Measurements from ENCODE around the gene PRF1. TPM values are rescaled to one million over a fixed set of nuclear protein-coding genes. Genes with fewer than 3 reads are reported as not detected.
"Not testable (repeated sequence)": the region's sequence is repeated elsewhere in the genome, so short reads cannot be mapped to it uniquely, and the experiment has no call there.

The PRF1 gene
- 10 to 100 TPM; 16.5 to 18.0 TPM for total RNA-seq
- 16.7 to 22.5 reads per million in 2 donors for total RNA-seq

DNA sequence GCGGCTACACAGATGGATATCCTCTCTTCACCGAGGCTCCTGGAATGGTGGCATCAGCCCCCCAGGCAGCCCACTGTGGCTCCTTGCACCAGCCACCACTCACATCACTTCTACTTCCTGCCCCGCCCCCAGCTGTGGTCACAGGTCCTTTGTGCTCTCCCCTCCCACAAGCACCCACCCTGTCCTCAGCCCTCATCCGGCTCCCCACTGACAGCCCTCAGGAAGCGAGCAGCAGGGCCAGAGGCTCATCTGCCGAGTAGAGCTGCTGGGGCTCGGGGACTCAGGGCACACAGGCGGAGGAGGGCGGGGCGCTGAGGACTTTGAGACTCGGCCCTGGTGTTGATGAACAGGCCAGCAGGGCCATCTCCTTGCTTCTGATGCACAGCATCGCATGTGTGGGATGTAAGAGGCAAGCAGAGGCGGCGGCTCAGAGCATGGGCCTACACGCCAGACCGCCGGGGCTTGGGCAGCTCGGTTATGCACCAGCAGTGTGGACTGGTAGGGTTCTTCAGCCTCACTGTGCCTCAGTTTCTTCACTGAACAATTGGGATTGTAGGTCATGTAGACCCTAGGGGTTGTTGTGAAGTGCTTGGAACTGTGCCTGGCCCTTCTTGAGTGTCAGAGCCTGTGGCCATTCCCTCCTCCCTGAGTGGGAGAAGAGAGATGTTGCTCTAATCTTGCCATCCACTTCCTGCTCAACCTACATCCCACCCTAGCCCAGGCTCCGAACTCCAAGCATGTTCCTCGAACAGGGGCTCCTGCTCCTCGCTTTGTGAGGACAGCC, at the start of gene PRF1:
TSS of gene PRF1 (minus strand) at position 77 of the 784 bp plus-strand sequence. CDS start 1,839 bp downstream, outside the sequence.
- H3K9me3 ChIP-seq (ENCODE audit: control insufficient read depth, low read length, poor library complexity, severe bottlenecking) = no peaks in the 10 kb centered on the region
- DNase-seq (peak; percentile 30 to 33 (median 31)), ATAC-seq (peak; percentile 95)
- Mint-ChIP-seq H3K27ac (peak within 1 kb of the TSS; percentile 91), H3K36me3 (ENCODE audit: low read depth) (peaks cover 3% of the 10 kb centered on the region), H3K4me3 (peak within 1 kb of the TSS; percentile 96), H3K4me1 (peaks cover 27% of the 10 kb centered on the region), H3K27me3 (no peaks in the 10 kb centered on the region)

DNA sequence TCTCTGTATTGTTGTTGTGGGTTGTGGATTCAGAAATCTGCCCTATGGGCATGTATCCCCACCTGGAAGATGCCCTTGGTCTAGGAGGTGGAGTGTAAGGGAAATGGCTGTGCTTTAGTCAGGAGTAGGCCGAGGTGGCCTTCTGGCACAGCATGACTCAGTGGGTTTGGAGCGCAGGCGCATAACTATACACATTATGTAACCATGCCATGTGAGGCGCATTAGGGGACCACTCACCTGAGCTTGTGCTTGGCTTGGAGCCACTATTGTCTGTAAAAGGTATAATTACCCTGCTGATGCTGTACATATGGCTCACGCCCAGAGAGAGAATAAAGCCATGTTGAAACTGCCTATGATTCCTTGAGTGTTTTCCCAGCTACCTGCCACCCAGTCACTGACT, 49.1 kb upstream of the PRF1 start:
- ATAC-seq (no peak), DNase-seq (no peak)
- peaks cover 11% of the 10 kb centered on the region for H3K27me3 Mint-ChIP-seq
- H3K36me3 Mint-ChIP-seq (ENCODE audit: low read depth) = peaks cover 3% of the 10 kb centered on the region
- no peak overlapping the region for H3K27ac Mint-ChIP-seq
- H3K4me3 Mint-ChIP-seq = no peak overlapping the region
- no peaks in the 10 kb centered on the region for H3K4me1 Mint-ChIP-seq
- no peaks in the 10 kb centered on the region for H3K9me3 ChIP-seq (ENCODE audit: control insufficient read depth, low read length, poor library complexity, severe bottlenecking)

DNA sequence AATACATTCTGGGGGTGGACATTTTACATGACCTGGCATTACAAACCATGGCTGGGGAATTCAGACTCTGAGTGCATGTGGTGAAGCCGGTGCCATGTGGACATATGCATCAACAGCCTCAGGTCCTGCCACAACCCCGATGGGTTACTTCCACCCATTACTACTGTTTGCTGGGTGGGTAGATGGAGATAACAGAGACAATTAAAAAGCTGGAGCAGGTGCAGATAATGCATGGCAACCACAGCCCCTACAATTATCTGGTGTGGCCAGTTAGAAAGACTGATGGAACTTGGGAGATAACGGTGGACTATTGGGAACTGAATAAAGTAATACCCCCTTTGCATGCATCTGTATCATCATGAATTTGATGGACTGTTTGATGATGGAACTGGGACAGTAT, 48.2 kb upstream of the PRF1 start:
- no peaks in the 10 kb centered on the region for H3K9me3 ChIP-seq (ENCODE audit: control insufficient read depth, low read length, poor library complexity, severe bottlenecking)
- Mint-ChIP-seq H3K27me3 (peaks cover 1% of the 10 kb centered on the region), H3K4me1 (no peaks in the 10 kb centered on the region), H3K4me3 (no peak overlapping the region), H3K36me3 (ENCODE audit: low read depth) (peaks cover 3% of the 10 kb centered on the region), H3K27ac (no peak overlapping the region)
- ATAC-seq (no peak), DNase-seq (no peak)

DNA sequence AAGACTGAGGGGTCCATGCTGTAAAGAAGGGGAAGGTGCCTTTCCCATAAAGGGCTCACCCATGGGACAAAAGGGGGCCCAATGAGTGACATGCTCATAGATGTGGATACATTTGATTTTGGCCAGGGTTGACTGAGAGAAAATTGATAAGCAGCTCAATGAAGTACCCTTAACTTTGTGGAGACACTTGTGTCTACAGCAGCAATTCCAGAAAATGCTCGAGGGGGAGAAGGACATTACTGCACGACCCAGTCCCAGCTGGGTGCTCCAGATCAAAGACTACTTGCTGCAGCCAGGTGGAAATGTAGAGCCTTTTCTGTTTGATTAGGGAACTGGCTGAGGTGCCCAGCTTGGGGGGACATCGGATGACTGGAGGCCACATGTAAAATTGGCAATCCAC, 47.6 kb upstream of the PRF1 start:
- DNase-seq = no peak
- no peak for ATAC-seq
- no peaks in the 10 kb centered on the region for H3K4me1 Mint-ChIP-seq
- H3K27me3 Mint-ChIP-seq = no peaks in the 10 kb centered on the region
- no peak overlapping the region for H3K4me3 Mint-ChIP-seq
- H3K27ac Mint-ChIP-seq = no peak overlapping the region
- H3K36me3 Mint-ChIP-seq (ENCODE audit: low read depth) = peaks cover 3% of the 10 kb centered on the region
- no peaks in the 10 kb centered on the region for H3K9me3 ChIP-seq (ENCODE audit: control insufficient read depth, low read length, poor library complexity, severe bottlenecking)

DNA sequence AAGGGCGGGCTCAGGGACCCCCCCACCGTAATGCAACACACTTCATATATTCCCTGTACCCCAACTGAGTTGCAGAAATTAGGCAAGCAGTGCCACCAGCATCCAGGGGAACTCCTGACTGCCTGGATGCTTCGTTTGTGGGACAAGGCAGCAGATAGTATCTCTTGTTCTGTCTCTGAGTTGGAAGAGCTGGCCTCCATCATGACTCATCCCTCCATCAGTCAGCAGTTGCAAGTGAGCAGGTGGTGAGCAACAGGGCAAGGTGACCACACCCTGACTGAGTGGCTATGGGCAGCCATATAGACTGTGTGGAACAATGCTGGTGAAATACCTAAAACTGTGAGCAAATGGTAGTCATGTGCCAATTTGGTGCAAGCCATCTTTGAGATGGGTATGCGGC, 47.0 kb upstream of the PRF1 start:
- no peaks in the 10 kb centered on the region for H3K9me3 ChIP-seq (ENCODE audit: control insufficient read depth, low read length, poor library complexity, severe bottlenecking)
- no peak overlapping the region for H3K4me3 Mint-ChIP-seq
- DNase-seq = no peak
- no peak overlapping the region for H3K27ac Mint-ChIP-seq
- no peaks in the 10 kb centered on the region for H3K27me3 Mint-ChIP-seq
- peaks cover 3% of the 10 kb centered on the region for H3K36me3 Mint-ChIP-seq (ENCODE audit: low read depth)
- H3K4me1 Mint-ChIP-seq = no peaks in the 10 kb centered on the region
- no peak for ATAC-seq

DNA sequence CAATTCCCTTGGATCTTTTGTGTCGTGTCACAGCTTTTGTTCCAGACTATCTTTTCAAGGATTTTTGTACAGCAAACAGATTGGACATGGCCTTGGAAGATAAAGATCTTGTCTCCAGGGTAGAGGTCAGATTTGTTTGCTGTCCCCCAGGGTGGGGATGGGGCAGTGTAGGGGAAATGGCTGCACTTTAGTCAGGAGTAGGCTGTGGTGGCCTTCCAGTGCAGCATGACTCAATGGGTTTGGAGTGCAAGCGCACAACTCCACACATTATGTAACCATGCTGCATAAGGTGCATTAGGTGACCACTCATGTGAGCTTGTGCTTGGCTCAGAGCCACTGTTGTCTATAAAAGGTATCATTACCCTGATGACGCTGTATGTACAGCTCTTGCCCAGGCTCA, 45.9 kb upstream of the PRF1 start:
- Mint-ChIP-seq H3K27ac (no peak overlapping the region), H3K36me3 (ENCODE audit: low read depth) (peaks cover 6% of the 10 kb centered on the region), H3K4me1 (peaks cover 3% of the 10 kb centered on the region), H3K27me3 (peaks cover 8% of the 10 kb centered on the region), H3K4me3 (no peak overlapping the region)
- DNase-seq (no peak), ATAC-seq (no peak)
- no peaks in the 10 kb centered on the region for H3K9me3 ChIP-seq (ENCODE audit: control insufficient read depth, low read length, poor library complexity, severe bottlenecking)

DNA sequence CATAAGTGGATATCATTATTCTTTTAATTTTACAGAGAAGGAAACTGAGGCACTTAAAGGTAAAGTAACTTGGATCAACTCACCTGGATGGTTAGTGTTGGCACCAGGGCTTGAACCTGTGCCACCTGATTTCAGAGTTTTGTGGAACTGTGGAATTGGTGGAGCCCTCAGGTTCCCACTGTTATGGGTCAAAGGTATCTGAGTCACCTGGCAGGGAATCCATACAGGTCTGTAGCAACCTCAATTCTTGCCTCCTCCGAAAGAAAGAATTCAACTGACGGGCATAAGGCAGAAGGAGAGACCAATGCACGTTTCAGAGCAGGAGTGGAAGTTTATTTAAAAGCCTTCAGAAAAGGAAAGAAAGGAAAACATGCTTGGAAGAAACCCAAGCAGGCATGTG, 44.5 kb upstream of the PRF1 start:
- DNase-seq (no peak), ATAC-seq (no peak)
- Mint-ChIP-seq H3K36me3 (ENCODE audit: low read depth) (peaks cover 6% of the 10 kb centered on the region), H3K27me3 (peaks cover 14% of the 10 kb centered on the region), H3K4me3 (no peak overlapping the region), H3K4me1 (peaks cover 3% of the 10 kb centered on the region), H3K27ac (no peak overlapping the region)
- H3K9me3 ChIP-seq (ENCODE audit: control insufficient read depth, low read length, poor library complexity, severe bottlenecking) = no peaks in the 10 kb centered on the region

DNA sequence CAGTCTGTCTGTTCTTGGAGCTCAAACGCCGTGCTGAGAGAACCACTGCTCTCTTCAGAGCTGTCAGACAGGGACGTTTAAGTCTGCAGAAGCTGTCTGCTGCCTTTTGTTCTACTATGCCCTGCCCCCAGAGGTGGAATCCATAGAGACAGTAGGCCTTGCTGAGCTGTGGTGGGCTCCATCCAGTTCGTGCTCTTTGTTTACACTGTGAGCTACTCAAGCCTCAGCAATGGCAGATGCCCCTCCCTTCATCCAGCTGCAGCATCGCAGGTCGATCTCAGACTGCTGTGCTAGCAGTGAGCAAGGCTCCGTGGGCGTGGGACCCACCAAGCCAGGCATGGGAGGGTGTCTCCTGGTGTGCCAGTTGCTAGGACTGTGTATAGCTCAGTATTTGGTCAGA, 42.4 kb upstream of the PRF1 start:
- not testable (repeated sequence) for DNase-seq; H3K4me1 Mint-ChIP-seq; H3K4me3 Mint-ChIP-seq; ATAC-seq; H3K27ac Mint-ChIP-seq; H3K36me3 Mint-ChIP-seq (ENCODE audit: low read depth); H3K9me3 ChIP-seq (ENCODE audit: control insufficient read depth, low read length, poor library complexity, severe bottlenecking)
- H3K27me3 Mint-ChIP-seq = peaks cover 14% of the 10 kb centered on the region

DNA sequence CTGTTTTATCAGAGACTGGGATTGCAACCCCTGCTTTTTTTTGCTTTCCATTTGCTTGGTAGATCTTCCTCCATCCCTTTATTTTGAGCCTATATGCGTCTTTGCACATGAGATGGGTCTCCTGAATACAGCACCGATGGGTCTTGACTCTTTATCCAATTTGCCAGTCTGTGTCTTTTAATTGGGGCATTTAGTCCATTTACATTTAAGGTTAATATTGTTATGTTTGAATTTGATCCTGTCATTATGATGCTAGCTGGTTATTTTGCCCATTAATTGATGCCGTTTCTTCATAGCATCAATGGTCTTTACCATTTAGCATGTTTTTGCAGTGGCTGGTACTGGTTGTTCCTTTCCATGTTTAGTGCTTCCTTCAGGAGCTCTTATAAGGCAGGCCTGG, 40.7 kb upstream of the PRF1 start:
- not testable (repeated sequence) for H3K4me1 Mint-ChIP-seq; H3K36me3 Mint-ChIP-seq (ENCODE audit: low read depth); DNase-seq; H3K27ac Mint-ChIP-seq; H3K9me3 ChIP-seq (ENCODE audit: control insufficient read depth, low read length, poor library complexity, severe bottlenecking); H3K4me3 Mint-ChIP-seq; ATAC-seq
- peaks cover 14% of the 10 kb centered on the region for H3K27me3 Mint-ChIP-seq

DNA sequence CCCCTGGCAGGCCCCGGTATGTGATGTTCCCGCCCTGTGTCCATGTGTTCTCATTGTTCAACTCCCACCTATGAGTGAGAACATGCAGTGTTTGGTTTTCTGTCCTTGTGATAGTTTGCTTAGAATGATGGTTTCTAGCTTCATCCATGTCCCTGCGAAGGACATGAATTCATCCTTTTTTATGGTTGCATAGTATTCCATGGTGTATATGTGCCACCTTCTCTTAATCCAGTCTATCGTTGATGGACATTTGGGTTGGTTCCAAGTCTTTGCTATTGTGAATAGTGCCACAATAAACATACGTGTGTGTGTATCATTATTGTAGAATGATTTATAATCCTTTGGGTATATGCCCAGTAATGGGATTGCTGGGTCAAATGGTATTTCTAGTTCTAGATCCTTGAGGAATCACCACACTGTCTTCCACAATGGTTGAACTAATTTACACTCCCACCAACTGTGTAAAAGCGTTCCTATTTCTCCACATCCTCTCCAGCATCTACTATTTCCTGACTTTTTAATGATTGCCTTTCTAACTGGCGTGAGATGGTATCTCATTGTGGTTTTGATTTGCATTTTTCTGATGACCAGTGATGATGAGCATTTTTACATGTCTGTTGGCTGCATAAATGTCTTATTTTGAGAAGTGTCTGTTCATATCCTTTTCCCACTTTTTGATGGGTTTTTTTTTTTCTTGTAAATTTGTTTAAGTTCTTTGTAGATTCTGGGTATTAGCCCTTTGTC, 37.3 kb upstream of the PRF1 start:
- ATAC-seq; H3K4me1 Mint-ChIP-seq; DNase-seq; H3K9me3 ChIP-seq (ENCODE audit: control insufficient read depth, low read length, poor library complexity, severe bottlenecking); H3K4me3 Mint-ChIP-seq; H3K27ac Mint-ChIP-seq; H3K36me3 Mint-ChIP-seq (ENCODE audit: low read depth): not testable (repeated sequence)
- H3K27me3 Mint-ChIP-seq = peaks cover 20% of the 10 kb centered on the region

DNA sequence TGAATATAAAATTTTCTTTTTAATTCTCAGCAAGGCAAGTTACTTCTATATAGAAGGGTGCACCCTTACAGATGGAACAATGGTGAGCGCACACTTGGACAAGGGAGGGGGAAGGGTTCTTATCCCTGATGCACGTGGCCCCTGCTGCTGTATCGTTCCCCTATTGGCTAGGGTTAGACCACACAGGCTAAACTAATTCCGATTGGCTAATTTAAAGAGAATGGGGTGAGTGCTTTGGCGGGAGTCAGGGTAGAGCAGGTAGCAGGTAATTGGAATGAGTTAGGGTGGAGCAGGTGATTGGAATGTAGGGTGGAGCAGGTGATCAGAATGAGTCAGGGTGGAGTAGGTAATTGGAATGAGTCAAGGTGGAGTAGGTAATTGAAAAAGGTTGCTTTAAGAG, 32.0 kb upstream of the PRF1 start:
- not testable (repeated sequence) for H3K9me3 ChIP-seq (ENCODE audit: control insufficient read depth, low read length, poor library complexity, severe bottlenecking); H3K27ac Mint-ChIP-seq; ATAC-seq; H3K4me3 Mint-ChIP-seq; H3K4me1 Mint-ChIP-seq; H3K36me3 Mint-ChIP-seq (ENCODE audit: low read depth); DNase-seq
- peaks cover 24% of the 10 kb centered on the region for H3K27me3 Mint-ChIP-seq

DNA sequence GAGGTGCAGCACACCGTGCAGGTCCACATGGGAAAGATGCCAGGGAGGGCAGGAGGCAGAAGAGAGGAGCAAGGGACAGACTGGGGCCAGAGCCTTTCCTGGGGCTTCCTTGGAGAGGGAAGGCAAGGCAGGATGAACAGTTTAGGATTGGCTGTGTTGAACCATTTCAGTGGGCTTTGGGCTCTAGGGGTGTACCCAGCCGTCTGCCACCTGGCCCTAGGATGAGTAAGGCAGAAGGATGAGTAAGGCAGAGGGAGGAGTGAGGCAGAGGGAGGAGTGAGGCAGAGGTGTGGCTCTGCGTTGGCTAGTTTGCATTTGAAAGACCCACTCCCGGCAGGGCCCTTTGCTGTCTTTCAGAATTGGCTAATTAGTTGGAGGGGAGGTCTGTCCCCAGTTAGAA, 31.5 kb upstream of the PRF1 start:
- ATAC-seq (no peak), DNase-seq (no peak)
- Mint-ChIP-seq H3K27ac (no peak overlapping the region), H3K27me3 (peaks cover 24% of the 10 kb centered on the region), H3K4me1 (peaks cover 4% of the 10 kb centered on the region), H3K36me3 (ENCODE audit: low read depth) (no peaks in the 10 kb centered on the region), H3K4me3 (no peak overlapping the region)
- H3K9me3 ChIP-seq (ENCODE audit: control insufficient read depth, low read length, poor library complexity, severe bottlenecking) = no peaks in the 10 kb centered on the region

DNA sequence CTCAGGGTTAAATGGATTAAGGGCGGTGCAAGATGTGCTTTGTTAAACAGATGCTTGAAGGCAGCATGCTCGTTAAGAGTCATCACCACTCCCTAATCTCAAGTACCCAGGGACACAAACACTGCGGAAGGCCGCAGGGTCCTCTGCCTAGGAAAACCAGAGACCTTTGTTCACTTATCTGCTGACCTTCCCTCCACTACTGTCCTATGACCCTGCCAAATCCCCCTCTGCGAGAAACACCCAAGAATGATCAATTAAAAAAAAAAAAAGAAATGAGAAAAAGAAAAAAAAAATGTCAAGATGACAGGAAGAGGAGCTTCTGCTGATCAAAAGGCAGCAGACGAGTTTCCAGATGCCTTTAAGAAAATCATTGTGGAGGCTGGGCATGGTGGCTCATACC, 29.2 kb upstream of the PRF1 start:
- H3K27me3 Mint-ChIP-seq = peaks cover 23% of the 10 kb centered on the region
- not testable (repeated sequence) for H3K9me3 ChIP-seq (ENCODE audit: control insufficient read depth, low read length, poor library complexity, severe bottlenecking); ATAC-seq; DNase-seq; H3K27ac Mint-ChIP-seq; H3K4me1 Mint-ChIP-seq; H3K36me3 Mint-ChIP-seq (ENCODE audit: low read depth); H3K4me3 Mint-ChIP-seq

Data from T-helper 17 cell (primary cell).